ENCODE measurements around the gene ETNK2. TPM values are rescaled to one million over a fixed set of nuclear protein-coding genes. Genes with fewer than 3 reads are reported as not detected.

The ETNK2 gene
- polyA plus RNA-seq, 3 donors: not detected

- Mint-ChIP-seq H3K4me3 (no peak overlapping the region), H3K9me3 (peaks cover 0 to 1% (median 0%) of the 10 kb centered on the region in 7 donors), H3K4me1 (peaks cover 7% of the 10 kb centered on the region), H3K36me3 (no peaks in the 10 kb centered on the region), H3K27ac (no peak overlapping the region), H3K27me3 (ENCODE audit: low read depth in 3 of 3) (peaks cover 0 to 13% (median 6%) of the 10 kb centered on the region in 3 donors)
- 90% methylated on average over 2 of the region's 6 CpGs for WGBS (ENCODE audit: insufficient coverage)
- Histone ChIP-seq H3K9me3 (replicated peaks in 1 of 2; ENCODE audit: control insufficient read depth in 1 of 2, insufficient read depth in 1 of 2, low read length in 2 of 2) (no peaks in the 10 kb centered on the region), H3K4me3 (replicated peaks in 1 of 3; ENCODE audit: low read depth in 2 of 3, low read length in 3 of 3) (no peak overlapping the region), H3K27me3 (ENCODE audit: control insufficient read depth in 2 of 2, insufficient read depth in 2 of 2, low read length in 2 of 2) (no peaks in the 10 kb centered on the region), H3K9ac (ENCODE audit: insufficient read depth, low read length, poor library complexity, severe bottlenecking) (no peak overlapping the region), H4K20me1 (ENCODE audit: insufficient read depth, low read length) (no peaks in the 10 kb centered on the region), H3K27ac (ENCODE audit: low read depth in 1 of 2, low read length in 2 of 2) (no peak overlapping the region), H2AFZ (ENCODE audit: insufficient read depth, low read depth, low read length, poor library complexity, severe bottlenecking) (no peak overlapping the region), H3K79me2 (ENCODE audit: insufficient read depth, low read length) (no peaks in the 10 kb centered on the region), H3K36me3 (replicated peaks in 1 of 2; ENCODE audit: control insufficient read depth in 1 of 2, insufficient read depth in 2 of 2, low read length in 2 of 2) (no peaks in the 10 kb centered on the region), H3K4me1 (ENCODE audit: control insufficient read depth in 1 of 2, insufficient read depth in 2 of 2, low read length in 2 of 2) (no peaks in the 10 kb centered on the region), H3K4me2 (replicated peaks; ENCODE audit: extremely low read depth, low read length, poor library complexity, severe bottlenecking) (no peak overlapping the region)
- DNase-seq: no peak
- no peak for TF ChIP-seq CTCF (IDR thresholded peaks at IDR 0.05)
- intact Hi-C loops (cut with micrococcal nuclease): no loop called here
Observed at GRCh38 chr1:204180133-204180532, 28.3 kb upstream of the ETNK2 start.

- H3K9me3 Mint-ChIP-seq: peaks cover 0 to 1% (median 0%) of the 10 kb centered on the region in 7 donors
- Histone ChIP-seq H3K27me3 (ENCODE audit: control insufficient read depth in 2 of 2, insufficient read depth in 2 of 2, low read length in 2 of 2) (no peaks in the 10 kb centered on the region), H3K4me2 (replicated peaks; ENCODE audit: extremely low read depth, low read length, poor library complexity, severe bottlenecking) (no peak overlapping the region), H3K79me2 (ENCODE audit: insufficient read depth, low read length) (no peaks in the 10 kb centered on the region), H3K9me3 (replicated peaks in 1 of 2; ENCODE audit: control insufficient read depth in 1 of 2, insufficient read depth in 1 of 2, low read length in 2 of 2) (no peaks in the 10 kb centered on the region), H3K9ac (ENCODE audit: insufficient read depth, low read length, poor library complexity, severe bottlenecking) (no peak overlapping the region), H2AFZ (ENCODE audit: insufficient read depth, low read depth, low read length, poor library complexity, severe bottlenecking) (no peak overlapping the region), H3K36me3 (replicated peaks in 1 of 2; ENCODE audit: control insufficient read depth in 1 of 2, insufficient read depth in 2 of 2, low read length in 2 of 2) (no peaks in the 10 kb centered on the region), H3K27ac (ENCODE audit: low read depth in 1 of 2, low read length in 2 of 2) (no peak overlapping the region), H3K4me1 (ENCODE audit: control insufficient read depth in 1 of 2, insufficient read depth in 2 of 2, low read length in 2 of 2) (no peaks in the 10 kb centered on the region), H3K4me3 (replicated peaks in 1 of 3; ENCODE audit: low read depth in 2 of 3, low read length in 3 of 3) (no peak overlapping the region), H4K20me1 (ENCODE audit: insufficient read depth, low read length) (no peaks in the 10 kb centered on the region)
- 66% methylated on average over 7 of the region's 7 CpGs for WGBS (ENCODE audit: insufficient coverage)
- no peak for DNase-seq
- intact Hi-C loops (cut with micrococcal nuclease): no loop called here
- no peak for TF ChIP-seq CTCF (IDR thresholded peaks at IDR 0.05)
- H3K4me3 Mint-ChIP-seq: no peak overlapping the region
- H3K4me1 Mint-ChIP-seq: peaks cover 7% of the 10 kb centered on the region
- H3K27ac Mint-ChIP-seq: no peak overlapping the region
- peaks cover 0 to 6% (median 6%) of the 10 kb centered on the region in 3 donors for H3K27me3 Mint-ChIP-seq (ENCODE audit: low read depth in 3 of 3)
- no peaks in the 10 kb centered on the region for H3K36me3 Mint-ChIP-seq
Observed at GRCh38 chr1:204178487-204179281, 26.8 kb upstream of the ETNK2 start.
